NK-92 treated with Interleukin-12 subunit alpha and Interleukin-12 subunit beta, amount 100 ng/mL, for 24 hours (cell line): ENCODE data around the gene GTF2IRD2.
"Not testable (repeated sequence)": the region's sequence is repeated elsewhere in the genome, so short reads cannot be mapped to it uniquely, and the experiment has no call there.

Source experiments
- DNase-seq: peaks from one replicate; lab custom pipeline; 2025; lab: John Stamatoyannopoulos, UW

Gene GTF2IRD2

GRCh38 chr7:74850833-74851721, at the start of gene GTF2IRD2:
GTF2IRD2 (minus strand) TSS chr7:74851605; CDS start chr7:74836378, 15,227 bp downstream.
- not testable (repeated sequence) for DNase-seq

GRCh38 chr7:74890158-74891123, 39.0 kb upstream of the GTF2IRD2 start:
- DNase-seq = peak; percentile 79

- not testable (repeated sequence) for DNase-seq
These were observed 38.2 kb upstream of the GTF2IRD2 start for GRCh38 chr7:74889518-74890129.

DNA sequence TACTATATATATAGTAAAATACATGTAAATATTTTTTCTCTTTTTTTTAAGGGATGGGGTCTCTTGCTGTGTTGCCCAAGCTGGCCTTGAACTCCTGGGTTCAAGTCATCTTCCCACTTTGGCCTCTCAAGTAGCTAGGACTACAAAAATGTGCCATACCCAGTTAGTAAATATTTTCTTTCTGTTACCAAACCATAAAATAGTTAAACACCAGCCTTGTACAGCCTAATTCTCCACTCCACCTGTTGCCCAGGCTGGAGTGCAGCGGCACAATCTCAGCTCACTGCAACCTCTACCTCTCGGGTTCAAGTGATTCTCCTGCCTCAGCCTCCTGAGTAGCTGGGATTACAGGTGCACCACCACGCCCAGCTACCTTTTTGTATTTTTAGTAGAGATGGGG, 33.9 kb upstream of the GTF2IRD2 start:
- not testable (repeated sequence) for DNase-seq

DNA sequence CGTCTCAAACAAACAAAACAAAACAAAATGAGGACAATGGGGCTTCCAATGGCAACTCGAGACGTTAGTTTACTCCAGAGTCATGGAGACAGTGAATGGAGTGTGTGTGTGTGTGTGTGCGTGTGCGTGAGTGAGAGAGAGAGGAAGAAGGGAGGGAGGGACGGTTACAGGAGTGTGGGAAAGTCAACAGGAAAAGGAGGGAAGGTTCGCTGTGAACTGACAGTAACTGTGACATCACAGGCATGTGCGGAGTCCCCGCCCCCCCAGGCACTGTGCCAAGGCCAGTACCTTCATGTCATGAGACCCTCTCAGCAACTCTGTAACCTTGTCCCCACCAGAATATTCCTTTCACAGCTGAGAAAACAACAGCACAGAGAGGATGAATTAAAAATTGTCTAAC, 30.7 kb upstream of the GTF2IRD2 start:
- DNase-seq = not testable (repeated sequence)

DNA sequence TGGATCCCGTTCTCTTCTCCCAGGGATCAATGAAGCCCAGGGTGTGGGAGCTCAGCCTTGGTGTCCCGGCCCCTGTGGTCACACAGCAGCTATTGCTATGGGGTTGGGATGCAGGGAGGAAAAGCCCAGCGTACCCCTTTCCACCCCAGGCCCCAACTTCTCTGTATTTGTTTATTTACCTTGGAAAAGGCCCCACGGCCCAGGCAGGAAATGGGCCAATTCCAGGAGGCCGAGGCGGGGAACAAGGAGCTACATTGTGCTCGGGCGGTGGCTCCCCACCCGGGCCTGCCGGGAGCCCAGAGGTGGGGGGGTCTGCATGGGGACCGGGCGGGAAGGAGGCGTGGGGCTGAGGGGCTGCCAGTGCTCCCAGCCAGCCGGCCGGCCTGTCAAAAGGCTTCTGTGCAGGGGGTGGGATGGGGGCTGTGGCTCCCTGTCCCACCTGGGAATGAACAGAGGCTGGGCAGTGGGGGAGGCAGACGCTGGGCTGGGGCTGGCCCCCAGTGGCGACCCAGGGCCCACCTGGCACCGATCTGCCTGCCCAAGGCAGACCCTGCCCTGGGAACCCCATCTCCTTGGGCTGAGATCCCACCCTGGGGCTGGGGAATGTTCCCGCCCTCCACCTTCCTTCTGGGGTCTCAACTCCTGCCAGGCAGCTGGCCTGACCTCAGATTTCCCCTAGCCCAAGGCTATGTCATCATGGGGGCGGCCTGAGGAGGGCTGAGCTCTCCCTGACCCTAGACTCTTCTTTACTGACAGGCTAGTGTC, 23.5 kb upstream of the GTF2IRD2 start:
- not testable (repeated sequence) for DNase-seq

GRCh38 chr7:74874104-74874747, 22.8 kb upstream of the GTF2IRD2 start:
- not testable (repeated sequence) for DNase-seq

DNA sequence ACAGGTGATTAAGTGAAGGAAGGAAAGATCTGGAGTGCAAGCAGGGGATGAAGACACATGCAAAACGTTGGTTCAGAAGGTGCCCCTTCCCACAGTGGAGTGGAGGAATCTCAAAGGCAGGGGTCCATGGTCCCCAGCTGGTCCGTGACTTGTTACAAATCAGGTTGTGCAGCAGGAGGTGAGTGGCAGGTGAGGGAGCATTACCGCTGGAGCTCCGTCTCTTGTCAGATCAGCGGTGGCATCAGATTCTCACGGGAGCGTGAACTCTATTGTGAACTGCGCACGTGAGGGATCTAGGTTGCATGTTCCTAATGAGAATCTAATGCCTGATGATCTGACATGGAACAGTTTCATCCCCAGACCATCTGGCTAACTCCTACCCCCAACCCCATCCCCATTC, 21.1 kb upstream of the GTF2IRD2 start:
- not testable (repeated sequence) for DNase-seq

DNA sequence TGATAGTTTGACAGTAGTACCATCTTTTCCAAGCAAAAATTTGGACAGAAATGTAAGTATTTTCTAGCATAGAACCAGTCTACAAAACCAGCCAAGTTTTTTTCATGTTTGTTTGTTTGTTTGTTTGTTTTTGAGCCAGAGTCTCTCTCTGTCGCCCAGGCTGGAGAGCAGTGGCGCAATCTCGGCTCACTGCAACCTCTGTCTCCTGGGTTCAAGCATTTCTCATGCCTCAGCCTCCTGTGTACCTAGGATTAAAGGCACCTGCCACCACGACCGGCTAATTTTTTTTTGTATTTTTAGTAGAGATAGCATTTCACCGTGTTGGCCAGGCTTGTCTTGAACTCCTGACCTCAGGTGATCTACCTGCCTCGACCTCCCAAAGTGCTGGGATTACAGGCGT, 14.4 kb upstream of the GTF2IRD2 start:
- DNase-seq = not testable (repeated sequence)

DNA sequence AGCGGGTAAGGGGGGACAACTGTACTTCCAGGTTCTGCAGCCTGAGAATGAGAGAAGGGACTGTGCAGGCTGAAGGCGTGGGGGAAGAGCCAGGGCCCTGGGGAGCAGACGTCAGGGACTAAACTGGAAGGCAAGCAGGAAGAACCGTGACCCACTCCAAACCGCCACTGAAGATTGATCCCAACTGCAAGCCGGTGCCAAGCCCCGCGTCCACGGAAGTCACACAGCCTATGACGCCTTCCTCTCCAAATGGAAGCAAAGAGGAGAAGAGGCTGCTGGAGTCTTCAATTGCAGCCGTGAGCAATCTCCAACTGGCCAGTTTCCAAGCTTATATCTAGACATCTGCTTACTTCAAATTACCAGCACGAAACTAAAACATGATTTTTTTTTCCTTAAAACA, 1.6 kb downstream of the GTF2IRD2 start:
- DNase-seq = not testable (repeated sequence)

GRCh38 chr7:74830411-74830810, 21.0 kb downstream of the GTF2IRD2 start:
- not testable (repeated sequence) for DNase-seq

DNA sequence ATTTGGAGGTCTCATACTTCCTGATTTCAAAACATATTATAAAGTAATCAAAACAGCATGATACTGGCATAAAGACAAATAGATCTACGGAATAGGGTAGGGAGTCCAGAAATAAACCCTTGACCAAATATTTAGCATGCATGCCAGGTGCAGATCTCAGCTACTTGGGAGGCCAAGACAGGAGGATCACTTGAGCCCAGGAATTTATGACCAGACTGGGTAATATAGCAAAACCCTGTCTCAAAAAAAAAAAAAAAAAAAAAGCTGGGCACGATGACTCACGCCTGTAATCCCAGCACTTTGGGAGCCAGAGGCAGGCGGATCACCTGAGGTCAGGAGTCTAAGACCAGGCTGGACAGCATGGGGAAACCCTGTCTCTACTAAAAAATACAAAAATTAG, 21.4 kb downstream of the GTF2IRD2 start:
- not testable (repeated sequence) for DNase-seq

DNA sequence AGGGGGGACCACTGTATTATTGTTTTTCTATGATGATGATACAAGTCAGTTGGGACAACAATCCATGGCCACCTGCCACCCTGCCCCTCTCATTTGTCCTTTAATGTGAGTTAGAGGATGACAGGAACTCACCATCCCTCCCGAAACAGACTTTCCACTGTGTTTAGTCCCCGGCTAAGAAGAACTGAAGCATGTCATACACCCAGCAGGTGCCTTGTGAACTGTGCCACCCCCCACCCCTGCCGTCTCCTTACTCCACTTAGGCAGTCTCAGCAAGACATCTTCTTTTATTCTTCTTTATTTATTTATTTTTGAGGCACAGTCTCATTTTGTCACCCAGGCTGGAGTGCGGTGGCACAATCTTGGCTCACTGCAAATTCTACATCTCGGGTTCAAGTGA, 30.1 kb downstream of the GTF2IRD2 start:
- not testable (repeated sequence) for DNase-seq

DNA sequence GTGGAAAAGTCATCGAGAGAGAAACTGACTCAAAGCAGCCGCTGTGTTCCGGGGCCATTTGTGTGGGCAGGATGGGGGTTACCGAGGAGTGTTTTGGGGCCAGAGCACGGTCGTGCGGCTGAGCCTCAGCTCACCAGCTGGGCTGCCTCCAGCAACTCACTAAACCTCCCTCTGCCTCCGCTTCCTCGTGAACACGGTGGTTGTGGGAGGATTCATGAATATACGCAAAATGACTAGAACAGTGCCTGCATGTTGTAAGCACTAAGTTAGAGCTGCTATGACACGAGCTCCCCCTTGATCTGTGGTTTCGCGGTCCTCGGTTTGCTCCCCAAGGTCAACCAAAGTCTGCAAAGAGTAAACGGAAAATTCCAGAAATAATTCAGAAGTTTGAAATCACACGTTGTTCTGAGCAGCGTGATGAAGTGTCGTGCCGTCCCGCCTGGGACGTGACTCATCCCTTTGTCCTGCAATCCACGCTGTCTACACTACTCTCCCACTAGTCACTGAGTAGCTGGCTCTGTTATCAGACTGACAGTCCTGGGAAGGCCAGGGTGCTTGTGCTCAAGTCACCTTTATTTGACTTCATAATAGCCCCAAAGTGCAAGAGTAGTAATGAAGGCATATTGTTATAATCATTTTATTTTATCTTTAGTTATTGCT, 31.1 kb downstream of the GTF2IRD2 start:
- DNase-seq = not testable (repeated sequence)

DNA sequence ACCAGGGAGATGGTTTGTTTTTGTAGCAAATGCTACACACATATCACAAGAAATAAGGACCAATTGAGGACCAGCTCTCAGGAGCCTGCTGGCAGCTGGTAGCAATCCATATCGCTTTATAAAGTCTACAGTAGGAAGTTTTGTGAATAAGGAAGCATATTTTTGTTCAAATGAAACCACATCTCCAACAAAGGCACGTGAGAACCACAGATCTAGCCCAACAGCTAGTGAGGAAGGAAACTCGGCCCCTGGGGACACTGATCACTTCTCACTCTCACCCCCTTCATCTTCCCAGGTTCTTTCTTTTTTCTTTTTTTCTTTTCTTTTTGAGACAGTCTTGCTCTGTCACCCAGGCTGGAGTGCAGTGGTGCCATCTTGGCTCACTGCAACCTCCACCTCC, 35.5 kb downstream of the GTF2IRD2 start:
- DNase-seq = not testable (repeated sequence)

- DNase-seq = not testable (repeated sequence)
These were observed 52.8 kb downstream of the GTF2IRD2 start for GRCh38 chr7:74798644-74799043.

- not testable (repeated sequence) for DNase-seq
These were observed 53.4 kb downstream of the GTF2IRD2 start for GRCh38 chr7:74797848-74798622.

DNA sequence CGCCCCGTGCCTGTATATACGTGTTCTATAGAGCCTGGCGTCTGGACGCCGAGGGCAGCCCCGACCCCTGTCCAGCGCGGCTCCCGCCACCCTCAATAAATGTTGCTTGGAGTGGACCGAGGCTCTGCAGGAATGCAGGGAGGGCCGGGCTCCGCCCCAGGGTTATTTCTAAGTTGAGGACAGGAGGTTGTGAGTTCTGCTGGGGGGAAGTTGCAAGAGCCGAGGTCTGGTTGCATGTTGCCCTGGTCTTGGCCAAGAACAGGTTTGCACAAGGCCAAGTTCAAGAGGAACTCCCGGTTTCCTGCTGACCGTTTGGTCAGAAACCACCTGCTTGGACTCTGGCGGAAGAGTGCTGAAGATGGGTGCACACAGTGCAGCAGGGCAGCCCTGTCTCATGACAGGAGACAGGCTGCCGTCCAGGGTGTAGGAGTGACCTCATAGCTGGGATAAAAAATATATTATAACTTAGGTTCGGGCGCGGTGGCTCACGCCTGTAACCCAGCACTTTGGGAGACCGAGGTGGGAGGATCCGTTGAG, 62.1 kb downstream of the GTF2IRD2 start:
- DNase-seq = not testable (repeated sequence)
